HG03558 (cell line): Measurements from ENCODE around the gene CDK17.
A peak's percentile ranks its signal among the peaks of the same experiment; 100 is the strongest.
"Not testable (repeated sequence)": the region's sequence is repeated elsewhere in the genome, so short reads cannot be mapped to it uniquely, and the experiment has no call there.

Source experiments
- ATAC-seq: cut with Tn5 transposase; IDR thresholded peaks from one replicate; pipeline ENCODE4 v1.9.1; 2021; ENCODE audit warnings: moderate number of reproducible peaks; ENCODE audit not compliant: unreplicated experiment; ENCODE audit errors: extremely low read depth

Gene CDK17

DNA sequence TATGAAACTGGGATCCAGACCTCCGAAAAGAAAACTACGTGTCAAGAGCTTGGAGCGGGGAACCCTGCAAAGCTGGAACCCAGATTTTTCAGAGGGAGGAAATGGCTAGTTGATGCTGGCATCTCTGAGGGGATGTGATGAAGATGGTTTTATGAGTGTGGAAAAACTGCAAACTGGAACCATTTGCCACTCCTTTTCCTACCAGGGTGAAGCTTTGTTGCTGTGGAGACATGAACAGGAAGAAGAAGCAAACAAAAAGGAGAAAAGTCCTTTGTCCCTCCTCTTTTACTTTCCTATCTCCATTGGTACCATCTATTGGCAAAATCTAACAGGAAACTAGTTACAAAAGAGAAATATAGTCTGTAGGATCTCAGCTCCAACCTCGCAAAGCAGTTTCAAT, 39.2 kb downstream of the CDK17 start:
- no peak for ATAC-seq

DNA sequence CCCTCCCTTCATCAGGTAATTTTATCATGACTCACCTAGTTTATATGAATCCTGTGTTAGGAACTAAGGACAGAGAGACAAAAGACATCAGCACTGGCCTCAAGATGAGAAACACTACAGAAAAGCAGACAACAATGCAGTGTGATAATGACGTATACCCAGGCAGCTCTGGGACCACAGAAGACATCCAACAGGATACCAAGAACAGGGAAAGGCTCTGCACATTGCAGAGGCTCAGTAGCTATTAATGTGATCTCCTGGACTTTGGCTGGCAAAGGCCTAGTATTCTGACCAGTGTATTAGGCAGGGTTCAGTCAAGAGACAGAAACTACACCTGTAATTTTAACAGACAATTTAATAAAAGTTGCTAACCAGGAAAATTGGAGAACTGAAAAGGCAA, 39.7 kb downstream of the CDK17 start:
- ATAC-seq, result no peak

DNA sequence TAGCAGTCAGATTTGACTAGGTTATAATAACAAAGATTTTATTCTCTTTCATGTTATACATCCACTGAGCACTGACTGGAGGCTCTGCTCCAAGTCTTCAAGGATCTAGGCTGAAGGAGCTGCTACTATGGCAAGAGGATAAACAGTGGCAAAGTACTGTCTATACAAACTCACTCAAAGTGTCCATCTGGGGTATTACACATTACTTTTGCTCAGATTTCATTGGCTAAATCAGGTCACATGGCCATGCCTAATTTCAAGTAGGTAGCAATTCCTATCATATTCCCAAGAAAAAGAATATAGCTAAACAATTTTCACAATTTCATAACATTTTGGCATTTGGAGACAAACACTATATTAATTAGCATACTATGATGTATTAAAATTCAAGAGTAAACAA, 40.9 kb downstream of the CDK17 start:
- ATAC-seq, result no peak

DNA sequence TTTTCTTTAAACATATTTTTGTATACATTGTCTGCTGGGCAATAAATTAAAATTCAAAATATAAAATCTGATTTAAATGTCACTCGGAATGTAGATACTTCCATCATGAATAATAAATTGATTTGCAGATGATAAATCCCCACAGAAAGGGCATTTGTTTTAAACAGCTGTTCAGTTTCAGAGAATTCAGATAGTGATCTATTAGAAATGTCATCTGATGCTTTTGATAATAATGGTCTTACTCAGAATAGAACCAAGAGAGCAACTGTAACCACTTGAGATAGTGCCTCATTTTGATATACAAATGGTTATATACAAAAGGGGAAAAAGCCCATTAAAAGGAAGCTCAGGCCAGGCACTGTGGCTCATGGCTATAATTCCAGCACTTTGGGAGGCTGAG, 43.4 kb downstream of the CDK17 start:
- ATAC-seq, result no peak

DNA sequence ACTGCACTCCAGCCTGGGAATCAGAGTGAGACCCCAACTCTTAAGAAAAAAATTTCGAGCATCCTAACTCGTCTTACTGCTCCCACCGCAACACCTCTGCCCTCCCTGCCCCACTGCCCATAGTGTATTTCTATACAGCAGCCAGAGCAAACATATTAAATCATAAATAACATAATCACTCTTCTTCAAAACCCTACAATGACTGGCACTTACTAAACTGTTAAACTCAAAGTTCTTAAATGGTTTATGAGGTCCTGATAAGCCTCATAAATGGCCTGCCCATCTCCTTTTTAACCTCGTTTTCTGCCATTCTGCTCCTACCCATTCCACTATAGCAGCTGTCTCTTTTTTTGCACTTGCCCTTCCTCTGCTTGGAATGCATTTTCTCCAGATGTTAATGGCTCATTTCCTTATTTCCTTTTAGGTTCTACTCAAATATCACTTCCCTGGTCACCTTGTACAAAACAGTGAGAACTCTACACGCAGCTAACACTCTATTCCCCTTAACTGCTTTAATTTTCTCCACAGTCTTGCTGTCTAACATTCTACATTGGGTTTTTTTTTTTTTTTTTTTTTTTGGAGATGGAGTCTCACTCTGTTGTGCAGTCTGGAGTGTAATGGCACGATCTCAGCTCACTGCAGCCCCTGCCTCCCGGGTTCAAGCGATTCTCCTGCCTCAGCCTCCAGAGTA, 45.2 kb downstream of the CDK17 start:
- no peak for ATAC-seq

DNA sequence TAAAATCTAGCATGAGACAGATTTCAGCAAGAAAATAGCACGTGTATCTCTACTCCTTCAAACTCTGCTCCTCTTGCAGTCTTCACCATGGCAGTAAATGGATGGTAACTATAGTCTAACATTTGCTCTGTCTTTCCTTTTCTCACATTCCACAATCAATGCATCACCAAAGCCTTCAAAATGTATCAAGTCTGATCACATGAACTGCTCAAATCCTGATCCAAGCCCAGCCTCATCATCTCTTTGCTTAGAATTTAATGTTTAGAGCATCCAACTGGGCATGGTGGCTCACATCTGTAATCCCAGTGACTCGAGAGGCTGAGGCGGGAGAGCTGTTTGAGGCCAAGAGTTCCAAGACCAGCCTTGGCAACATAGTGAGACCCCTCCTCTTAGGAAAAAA, 45.9 kb downstream of the CDK17 start:
- ATAC-seq, result no peak

DNA sequence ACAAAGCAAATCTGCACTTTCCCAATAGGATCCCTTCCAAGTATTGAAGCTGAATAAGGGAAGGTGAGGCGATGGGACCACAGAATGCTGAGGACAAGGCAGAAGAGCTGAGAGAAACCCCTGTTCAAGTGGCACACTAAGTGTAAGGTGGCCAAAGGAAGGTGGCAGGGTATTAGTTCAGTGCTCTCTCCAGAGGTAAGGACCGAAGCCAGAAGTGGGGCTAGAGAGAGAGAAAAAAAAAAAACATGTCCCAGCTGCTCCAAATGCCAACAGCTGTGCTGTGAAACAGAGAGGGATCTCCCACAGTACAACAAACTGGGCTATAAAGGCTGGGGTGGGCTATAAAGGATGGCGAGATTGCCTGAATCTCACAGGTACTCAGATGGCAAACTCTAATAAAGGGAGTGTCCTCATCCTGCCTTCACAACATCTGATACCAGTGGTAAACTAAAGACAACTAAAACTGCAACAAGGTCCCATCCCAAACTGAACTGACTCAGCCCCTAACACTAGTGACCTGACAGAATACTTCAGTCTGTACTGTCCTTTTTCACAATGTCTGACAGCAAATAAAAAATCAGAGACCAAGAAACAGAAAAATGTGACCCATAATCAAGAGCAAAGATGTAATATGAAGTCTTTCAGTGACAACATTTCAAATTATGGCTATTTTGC, 47.9 kb downstream of the CDK17 start:
- ATAC-seq, result no peak

DNA sequence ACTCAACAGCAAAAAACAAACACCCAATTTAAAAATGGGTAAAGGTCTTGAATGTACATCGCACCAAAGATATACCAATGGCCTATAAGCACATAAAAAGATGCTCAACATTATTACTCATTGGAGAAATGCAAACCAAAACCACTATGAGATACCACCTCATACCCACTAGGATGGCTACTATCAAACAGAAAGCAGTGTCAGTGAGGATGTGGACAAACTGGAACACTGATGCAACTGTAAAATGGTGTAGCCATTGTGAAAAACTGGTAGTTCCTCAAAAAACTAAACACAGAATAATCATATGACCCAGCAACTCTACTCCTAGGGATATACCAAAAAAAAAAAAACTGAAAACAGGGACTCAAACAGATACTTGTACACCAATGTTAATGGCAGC, 49.3 kb downstream of the CDK17 start:
- ATAC-seq, result no peak

DNA sequence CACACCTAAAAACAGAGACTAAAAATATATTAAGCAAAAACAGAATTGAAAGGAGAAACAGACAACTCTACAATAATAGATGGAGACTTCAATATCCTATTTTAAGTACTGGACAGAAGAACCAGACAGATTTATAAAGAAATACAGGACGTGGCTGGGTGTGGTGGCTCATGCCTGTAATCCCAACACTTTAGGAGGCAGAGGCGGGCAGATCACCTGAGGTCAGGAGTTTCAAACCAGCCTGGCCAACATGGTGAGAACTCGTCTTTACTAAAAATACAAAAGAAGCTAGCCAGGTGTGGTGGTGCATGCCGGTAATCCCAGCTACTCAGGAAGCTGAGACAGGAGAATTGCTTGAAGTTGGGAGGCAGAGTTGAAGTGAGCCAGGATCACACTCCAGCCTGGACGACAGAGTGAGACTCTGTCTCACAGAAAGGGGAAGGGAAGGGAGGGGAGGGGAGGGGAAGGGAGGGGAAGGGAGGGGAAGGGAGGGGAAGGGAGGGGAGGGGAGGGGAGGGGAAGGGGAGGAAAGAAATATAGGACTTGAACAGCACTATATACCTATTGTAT, 53.0 kb downstream of the CDK17 start:
- ATAC-seq, result no peak

DNA sequence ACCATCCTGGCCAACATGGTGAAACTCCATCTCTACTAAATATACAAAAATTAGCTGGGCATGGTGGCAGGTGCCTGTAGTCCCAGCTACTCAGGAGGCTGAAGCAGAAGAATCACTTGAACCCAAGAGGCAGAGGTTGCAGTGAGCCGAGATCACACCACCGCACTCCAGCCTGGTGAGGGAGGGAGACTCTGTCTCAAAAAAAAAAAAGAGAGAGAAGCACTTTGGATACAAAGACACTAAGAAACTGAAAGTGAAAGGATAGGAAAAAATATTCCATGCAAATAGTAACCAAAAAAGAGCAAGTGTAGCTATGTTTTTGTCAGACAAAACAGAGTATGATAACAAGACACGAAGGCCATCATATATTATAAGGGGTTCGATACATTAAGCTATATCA, 53.5 kb downstream of the CDK17 start:
- ATAC-seq, result not testable (repeated sequence)

DNA sequence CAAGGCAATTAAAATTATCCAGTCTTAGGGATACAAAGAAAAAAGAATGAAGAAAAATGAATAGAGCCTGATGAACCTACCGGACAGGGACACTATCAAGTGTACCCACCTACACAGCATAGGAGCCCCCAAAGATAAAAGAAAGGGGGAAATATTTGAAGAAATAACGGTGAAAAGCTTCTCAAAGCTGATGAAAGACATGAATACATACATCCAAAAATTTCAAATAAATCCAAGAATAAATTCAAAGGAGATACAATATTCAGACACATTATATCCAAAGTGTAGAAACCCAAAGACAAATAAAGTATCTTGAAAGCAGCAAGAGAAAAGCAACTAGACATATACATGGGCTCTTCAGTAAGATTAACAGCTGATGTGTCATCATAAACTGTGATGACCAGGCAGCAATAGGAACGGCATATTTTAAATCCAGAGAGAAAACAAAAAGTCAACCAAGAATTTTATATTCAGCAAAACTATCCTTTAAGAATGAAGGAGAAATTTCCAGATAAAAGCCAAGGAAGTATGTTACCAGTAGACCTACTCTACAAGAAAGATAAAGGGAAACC, 56.0 kb downstream of the CDK17 start:
- ATAC-seq, result no peak

DNA sequence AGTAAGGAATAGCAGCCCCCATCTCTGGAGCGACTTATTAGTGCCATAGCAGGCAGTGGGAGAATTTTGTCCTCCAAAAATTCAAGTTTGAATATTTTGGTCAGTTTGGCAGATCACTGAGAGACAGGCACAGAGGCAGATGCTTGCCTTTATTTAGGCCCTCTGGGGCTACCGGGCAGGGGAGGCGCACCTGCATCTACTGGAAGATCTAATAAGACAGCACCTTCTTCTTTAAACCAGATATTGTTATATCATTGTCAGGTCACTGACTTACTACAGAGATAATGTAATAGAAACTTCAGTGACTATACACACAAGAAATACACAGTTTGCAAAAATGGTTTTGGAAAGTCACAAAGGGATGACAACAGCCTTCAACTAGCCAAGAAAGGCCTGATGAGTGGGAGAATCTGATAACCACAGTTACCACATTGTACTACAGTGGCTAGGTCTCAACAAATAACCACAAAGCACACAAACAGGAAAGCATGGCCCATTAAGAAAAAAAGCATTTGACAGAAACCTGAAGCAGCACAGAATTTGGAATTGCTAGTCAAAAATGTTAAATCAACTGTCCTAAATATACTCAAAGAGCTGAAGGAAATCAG, 56.8 kb downstream of the CDK17 start:
- ATAC-seq, result no peak

DNA sequence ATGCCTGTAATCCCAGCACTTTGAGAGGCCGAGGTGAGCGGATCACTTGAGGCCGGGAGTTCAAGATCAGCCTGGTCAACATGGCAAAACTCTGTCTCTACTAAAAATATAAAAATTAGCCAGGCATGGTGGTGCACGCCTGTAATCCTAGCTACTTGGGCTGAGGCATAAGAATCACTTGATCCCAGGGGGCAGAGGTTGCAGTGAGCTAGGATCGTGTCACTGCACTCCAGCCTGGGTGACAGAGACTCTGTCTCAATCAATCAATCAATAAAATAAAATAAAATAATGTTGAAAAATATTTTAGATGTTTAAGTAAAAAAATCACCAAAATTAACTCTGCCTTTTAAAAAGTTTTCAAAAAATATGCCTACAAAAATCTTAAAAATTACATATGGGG, 60.6 kb downstream of the CDK17 start:
- ATAC-seq, result not testable (repeated sequence)

DNA sequence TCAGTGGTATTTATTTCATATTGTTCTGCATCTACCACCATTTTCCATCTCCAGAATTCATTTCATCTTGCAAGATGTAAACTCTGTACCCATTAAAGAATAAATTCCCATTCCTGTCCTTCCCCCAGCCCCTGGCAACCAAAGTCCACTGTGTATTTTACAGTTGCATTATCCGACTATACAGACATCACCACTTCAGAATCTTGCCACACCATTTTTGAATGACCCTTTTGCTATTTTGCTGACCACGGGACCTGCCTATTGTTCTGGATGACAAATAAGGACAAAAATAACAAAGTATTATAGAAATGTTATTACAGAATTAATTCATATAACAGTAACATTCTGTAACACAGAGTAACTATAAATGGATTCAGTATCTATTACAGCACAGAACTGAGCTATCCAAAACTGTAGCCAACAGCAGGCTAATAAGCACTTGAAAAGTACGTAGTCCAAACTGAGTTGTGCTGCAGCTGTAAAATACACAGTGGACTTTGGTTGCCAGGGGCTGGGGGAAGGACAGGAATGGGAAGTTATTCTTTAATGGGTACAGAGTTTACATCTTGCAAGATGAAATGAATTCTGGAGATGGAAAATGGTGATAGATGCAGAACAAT, 61.3 kb downstream of the CDK17 start:
- no peak for ATAC-seq

DNA sequence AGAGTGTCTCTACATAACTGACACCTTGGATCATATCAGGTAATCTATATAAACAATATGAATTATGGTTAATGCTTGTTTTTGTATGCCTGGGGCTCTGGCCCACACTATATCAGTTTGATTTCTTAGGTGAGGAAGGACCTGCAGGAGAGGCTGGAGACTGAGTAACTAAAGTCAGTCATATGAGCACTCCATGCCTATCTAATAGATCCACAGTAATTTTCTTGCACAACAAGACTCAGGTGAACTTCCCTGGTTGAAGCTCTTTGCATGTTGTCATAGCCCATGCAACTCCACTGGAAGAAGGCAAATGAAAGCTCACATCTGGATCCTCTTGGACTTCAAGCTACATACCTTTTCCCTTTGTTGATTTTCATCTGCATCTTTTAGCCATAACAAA, 62.3 kb downstream of the CDK17 start:
- no peak for ATAC-seq

DNA sequence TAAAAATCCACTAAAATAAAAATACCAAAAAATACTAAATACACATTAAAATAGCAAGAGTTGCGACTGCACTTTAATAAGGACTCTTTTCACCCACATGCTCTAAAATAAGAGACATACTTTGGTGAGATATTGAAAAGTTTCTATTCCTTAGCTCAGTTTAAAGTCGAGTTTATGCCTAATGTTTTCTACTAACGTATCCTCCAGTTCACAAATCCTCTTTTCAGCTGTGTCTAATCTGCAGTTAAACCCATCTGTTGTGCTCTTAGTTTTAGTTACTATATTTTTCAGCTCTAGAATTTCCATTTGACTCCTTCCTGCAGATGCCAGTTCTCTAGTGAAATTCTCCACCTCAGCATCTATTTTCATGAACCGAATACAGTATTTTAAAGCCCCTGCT, 63.8 kb downstream of the CDK17 start:
- no peak for ATAC-seq

DNA sequence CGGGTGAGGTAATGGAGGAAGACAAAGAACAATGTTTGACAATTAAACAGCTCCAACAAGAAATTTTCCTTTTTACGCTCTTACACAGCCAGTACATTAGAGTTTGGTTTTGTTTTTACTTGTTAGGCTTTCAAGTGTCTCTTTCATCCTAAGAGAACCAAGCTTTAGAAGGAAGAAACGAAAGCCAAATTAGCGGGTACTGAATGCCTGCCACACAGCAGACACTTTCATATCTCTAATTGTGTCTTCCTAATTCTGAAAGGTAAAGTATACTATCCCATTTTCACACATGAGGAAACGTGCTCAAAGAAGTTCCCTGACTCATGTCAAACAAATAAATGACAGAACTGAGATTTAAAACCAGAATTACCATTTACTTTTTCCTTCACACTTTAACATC, 65.0 kb downstream of the CDK17 start:
- peak; percentile 80 for ATAC-seq

DNA sequence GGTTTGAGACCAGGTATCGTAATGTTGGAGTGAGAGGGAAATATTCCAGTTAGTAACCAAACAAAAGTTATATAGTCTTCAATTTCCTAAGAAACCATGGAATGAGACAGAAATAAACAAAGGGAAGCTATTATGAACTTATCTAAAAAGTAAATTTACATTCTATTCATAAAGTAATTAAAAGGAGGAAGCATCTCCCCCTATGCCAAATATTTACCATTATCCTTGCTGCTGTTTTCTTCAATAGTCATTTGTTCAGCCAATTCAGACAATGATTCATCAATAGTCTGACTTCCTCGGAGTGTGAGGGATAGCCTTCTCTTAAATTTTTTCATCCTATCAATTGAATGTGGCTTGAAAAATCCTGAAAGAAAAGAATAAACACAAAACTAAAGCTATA, 65.7 kb downstream of the CDK17 start:
- no peak for ATAC-seq

DNA sequence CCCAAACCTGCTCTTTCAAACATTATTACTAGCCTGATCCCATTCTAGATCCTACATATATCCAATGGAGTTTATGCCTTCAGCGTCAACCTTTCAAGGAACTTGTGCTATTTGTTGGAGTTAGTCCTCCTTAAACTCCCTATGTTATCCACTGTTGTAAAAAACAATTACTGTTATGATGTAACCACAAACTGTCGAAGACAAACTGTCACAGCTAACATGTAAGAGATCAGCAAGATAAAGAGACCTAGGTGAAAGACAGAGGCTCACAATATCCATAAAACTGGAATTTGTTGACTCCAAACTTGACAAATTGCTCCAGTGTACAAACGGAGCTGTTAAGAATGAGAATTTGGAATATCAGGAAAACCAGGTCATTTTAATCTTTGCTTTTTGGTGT, 70.7 kb downstream of the CDK17 start:
- ATAC-seq, result no peak

DNA sequence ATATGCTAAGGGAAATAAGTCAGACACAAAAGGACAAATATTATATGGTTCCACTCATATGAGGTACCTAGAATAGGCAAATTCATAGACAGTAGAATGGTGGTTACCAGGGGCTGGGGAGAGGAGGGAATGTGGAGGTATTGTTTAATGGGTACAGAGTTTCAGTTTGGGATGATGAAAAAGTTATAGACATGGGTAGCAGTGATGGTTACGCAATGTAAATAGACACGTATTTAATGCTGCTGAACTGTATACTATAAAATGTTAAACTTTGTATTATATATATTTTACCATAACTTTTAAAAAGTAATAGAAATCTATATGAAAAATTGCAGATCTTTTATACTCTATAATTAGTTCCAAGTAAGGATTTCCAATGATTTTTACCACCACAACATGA, 71.2 kb downstream of the CDK17 start:
- no peak for ATAC-seq

DNA sequence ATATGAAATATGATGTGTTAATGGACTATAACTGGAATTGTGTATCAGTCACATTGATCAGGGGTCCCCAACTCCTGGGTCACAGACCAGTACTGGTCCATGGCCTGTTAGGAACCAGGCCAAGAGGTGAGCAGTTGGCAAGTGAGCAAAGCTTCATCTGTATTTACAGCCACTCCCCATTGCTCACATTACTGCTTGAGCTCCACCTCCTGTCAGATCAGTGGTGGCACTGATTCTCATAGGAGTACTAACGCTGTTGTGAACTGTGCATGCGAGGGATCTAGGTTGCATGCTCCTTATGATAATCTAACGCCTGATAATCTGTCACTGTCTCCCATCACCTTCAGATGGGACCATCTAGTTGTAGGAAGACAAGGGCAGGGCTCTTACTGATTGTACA, 72.3 kb downstream of the CDK17 start:
- no peak for ATAC-seq
